Fibroblast of mammary gland (primary cell): ENCODE data around the gene MED17.

Experiments used
- DNase-seq: peaks from one replicate; pipeline ENCODE4 v3.0.0-alpha.2; 2010; ENCODE audit warnings: low read depth
- H3K4me3 ChIP-seq: 2 replicates; pipeline ENCODE4 v1.5.1; 2011; ENCODE audit warnings: low read depth, mild to moderate bottlenecking, low read length, moderate library complexity; ENCODE audit not compliant: control insufficient read depth
- TF ChIP-seq, protein P1 (sequence below): conservative IDR thresholded peaks from 2 replicates; pipeline ENCODE4 v1.5.1; 2011; ENCODE audit warnings: low read depth, low read length, inconsistent platforms; ENCODE audit not compliant: control insufficient read depth, insufficient read depth

MED17 gene

DNA sequence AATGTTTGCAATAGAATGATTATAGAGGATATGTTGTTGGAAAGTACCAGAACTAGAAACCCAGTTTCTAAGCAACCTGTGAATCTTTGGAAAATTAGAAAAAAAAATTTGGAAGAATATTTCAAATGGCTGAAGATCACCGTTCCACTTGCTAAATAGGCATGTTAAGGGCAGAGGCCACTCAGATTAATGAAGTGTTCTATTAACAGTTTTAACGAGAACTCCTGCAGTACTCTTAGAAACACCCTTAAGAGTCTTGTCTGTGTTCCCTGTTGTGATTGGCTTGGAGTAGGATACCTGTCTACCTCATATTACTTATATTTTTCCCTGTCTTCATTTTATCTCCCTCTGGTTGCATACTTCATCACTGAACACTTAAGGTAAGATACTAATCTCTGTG lies 38.0 kb upstream of the MED17 start:
- no peak for DNase-seq
- TF ChIP-seq, protein P1, sequence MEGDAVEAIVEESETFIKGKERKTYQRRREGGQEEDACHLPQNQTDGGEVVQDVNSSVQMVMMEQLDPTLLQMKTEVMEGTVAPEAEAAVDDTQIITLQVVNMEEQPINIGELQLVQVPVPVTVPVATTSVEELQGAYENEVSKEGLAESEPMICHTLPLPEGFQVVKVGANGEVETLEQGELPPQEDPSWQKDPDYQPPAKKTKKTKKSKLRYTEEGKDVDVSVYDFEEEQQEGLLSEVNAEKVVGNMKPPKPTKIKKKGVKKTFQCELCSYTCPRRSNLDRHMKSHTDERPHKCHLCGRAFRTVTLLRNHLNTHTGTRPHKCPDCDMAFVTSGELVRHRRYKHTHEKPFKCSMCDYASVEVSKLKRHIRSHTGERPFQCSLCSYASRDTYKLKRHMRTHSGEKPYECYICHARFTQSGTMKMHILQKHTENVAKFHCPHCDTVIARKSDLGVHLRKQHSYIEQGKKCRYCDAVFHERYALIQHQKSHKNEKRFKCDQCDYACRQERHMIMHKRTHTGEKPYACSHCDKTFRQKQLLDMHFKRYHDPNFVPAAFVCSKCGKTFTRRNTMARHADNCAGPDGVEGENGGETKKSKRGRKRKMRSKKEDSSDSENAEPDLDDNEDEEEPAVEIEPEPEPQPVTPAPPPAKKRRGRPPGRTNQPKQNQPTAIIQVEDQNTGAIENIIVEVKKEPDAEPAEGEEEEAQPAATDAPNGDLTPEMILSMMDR: no peak
- no peak overlapping the region for H3K4me3 ChIP-seq

DNA sequence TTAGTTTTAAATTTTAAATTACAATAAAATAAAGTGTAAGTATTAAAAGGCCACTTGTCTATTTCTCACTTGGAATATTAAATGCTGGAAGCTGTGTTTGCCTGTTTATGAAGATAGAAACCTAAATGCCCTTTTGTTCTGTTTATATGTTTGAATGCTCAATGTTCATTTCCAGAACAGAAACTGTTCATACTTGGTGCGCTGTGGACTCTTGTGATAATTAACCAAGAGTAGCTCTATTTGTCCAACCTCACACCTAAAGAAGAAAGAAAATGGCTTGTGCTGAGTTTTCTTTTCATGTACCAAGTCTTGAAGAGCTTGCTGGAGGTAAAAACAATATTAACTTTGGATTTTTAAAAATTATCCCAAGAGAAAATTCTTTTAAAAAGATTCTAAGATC lies 37.0 kb upstream of the MED17 start:
- TF ChIP-seq, protein P1: no peak
- no peak overlapping the region for H3K4me3 ChIP-seq
- no peak for DNase-seq

DNA sequence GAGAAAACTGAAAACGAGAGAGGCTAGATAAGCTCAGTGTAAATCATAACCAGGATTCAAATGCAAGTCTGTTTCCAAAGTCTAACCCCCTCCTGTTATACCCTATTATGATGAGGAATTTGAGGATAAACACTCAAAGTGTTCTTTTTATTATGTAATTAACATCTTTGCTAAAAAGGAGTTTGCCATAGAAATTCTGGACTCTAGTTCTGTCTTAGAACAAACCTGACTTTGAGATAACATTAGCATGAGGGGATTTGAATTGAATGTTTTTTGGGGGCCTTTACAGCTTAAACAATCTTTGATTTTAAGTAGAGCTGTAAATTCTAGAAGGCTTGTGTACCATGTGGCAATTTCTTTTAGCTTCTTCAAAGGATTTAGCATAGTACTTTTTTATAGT lies 33.1 kb upstream of the MED17 start:
- no peak overlapping the region for H3K4me3 ChIP-seq
- no peak for DNase-seq
- TF ChIP-seq, protein P1: no peak

DNA sequence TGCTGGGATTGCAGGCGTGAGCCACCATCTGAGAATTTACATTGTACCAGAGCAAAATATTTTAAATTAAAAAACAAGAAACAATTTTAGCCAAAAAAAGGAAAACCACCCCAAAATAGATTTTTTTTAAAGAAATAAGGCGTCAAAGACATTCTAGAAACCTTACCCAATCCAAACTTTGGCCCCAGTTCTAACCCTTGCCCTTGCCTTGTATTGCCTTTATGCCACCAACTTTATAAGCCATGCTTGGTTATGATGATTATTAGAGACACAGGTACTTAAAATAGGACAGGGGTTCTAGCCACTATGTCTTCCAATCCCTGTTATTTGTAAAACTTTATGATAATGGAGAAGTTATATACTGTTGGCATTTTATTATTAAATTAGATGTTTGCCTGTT lies 30.8 kb upstream of the MED17 start:
- H3K4me3 ChIP-seq: no peak overlapping the region
- TF ChIP-seq, protein P1: no peak
- no peak for DNase-seq

DNA sequence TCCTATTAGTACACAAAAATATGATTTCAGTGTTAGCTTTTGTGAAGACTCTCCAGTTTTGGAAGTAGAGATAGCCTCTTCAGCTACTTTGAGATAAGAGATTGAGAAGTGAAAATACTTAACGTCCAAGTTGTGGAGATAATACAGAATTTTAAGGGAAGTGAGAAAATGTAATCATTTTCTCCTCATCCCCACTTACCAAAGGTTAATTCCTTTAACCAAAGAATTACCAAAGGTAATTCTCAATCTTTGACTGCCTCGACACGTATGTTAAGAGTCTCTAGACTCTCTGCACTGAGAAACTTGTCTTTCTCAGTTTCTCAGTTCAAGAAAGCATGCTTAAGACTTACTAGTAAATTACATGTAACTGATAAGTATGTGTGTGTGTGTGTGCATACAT lies 27.3 kb upstream of the MED17 start:
- DNase-seq: no peak
- no peak overlapping the region for H3K4me3 ChIP-seq
- TF ChIP-seq, protein P1: no peak

DNA sequence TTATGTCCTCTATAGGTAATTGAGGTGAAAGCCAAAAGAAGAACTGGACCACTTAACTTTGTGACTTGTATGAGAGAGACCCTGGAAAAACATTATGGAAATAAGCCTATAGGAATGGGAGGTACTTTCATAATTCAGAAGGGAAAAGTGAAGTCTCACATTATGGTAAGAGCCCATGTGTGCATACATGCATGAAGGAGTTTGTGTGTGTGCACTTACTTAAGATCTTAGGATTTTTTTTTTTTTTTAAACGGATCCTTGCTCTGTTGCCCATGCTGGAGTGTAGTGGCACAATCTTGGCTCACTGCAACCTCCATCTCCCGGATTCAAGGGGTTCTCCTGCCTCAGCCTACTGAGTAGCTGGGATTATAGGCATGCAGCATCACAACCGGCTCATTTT lies 26.8 kb upstream of the MED17 start:
- TF ChIP-seq, protein P1: no peak
- no peak overlapping the region for H3K4me3 ChIP-seq
- no peak for DNase-seq
